ENCODE data around the gene BRD7.
A peak's percentile ranks its signal among the peaks of the same experiment; 100 is the strongest.

BRD7 gene

GRCh38 chr16:50270510-50271147 is 98.2 kb downstream of the BRD7 start:
- in situ Hi-C loops (cut with HindIII; ENCODE audit: low pct_ligation_motif_present, low pct_unique_long_range_greater_than_20kb, low sequenced_read_pairs): no loop called here
- DNase-seq: no peak

GRCh38 chr16:50269769-50270509 is 98.8 kb downstream of the BRD7 start:
- DNase-seq: no peak
- in situ Hi-C loops (cut with HindIII; ENCODE audit: low pct_ligation_motif_present, low pct_unique_long_range_greater_than_20kb, low sequenced_read_pairs): no loop called here

- no peak for DNase-seq
- in situ Hi-C loops (cut with HindIII; ENCODE audit: low pct_ligation_motif_present, low pct_unique_long_range_greater_than_20kb, low sequenced_read_pairs): no loop called here
Observed at GRCh38 chr16:50269061-50269705, 99.6 kb downstream of the BRD7 start.

- no peak for DNase-seq
- in situ Hi-C loops (cut with HindIII; ENCODE audit: low pct_ligation_motif_present, low pct_unique_long_range_greater_than_20kb, low sequenced_read_pairs): no loop called here
Observed at GRCh38 chr16:50268352-50268751, 100.4 kb downstream of the BRD7 start.

GRCh38 chr16:50267651-50268050 is 101.1 kb downstream of the BRD7 start:
- no peak for DNase-seq
- in situ Hi-C loops (cut with HindIII; ENCODE audit: low pct_ligation_motif_present, low pct_unique_long_range_greater_than_20kb, low sequenced_read_pairs): no loop called here

- no peak for DNase-seq
- in situ Hi-C loops (cut with HindIII; ENCODE audit: low pct_ligation_motif_present, low pct_unique_long_range_greater_than_20kb, low sequenced_read_pairs): no loop called here
Observed at GRCh38 chr16:50267151-50267631, 101.6 kb downstream of the BRD7 start.

GRCh38 chr16:50266337-50267091 is 102.3 kb downstream of the BRD7 start, which contains the start of gene ADCY7:
Gene ADCY7, plus strand, starts transcription at chr16:50266551. Its CDS starts 21,629 bp downstream, at chr16:50288180.
- in situ Hi-C loops (cut with HindIII; ENCODE audit: low pct_ligation_motif_present, low pct_unique_long_range_greater_than_20kb, low sequenced_read_pairs): no loop called here
- DNase-seq: peak; percentile 91
